ENCODE measurements around the gene DAAM1.

GRCh38 chr14:59417311-59417710 lies 228.8 kb downstream of the DAAM1 start:
- no peak for TF ChIP-seq JUND (IDR thresholded peaks at IDR 0.05)
- TF ChIP-seq, protein P1, sequence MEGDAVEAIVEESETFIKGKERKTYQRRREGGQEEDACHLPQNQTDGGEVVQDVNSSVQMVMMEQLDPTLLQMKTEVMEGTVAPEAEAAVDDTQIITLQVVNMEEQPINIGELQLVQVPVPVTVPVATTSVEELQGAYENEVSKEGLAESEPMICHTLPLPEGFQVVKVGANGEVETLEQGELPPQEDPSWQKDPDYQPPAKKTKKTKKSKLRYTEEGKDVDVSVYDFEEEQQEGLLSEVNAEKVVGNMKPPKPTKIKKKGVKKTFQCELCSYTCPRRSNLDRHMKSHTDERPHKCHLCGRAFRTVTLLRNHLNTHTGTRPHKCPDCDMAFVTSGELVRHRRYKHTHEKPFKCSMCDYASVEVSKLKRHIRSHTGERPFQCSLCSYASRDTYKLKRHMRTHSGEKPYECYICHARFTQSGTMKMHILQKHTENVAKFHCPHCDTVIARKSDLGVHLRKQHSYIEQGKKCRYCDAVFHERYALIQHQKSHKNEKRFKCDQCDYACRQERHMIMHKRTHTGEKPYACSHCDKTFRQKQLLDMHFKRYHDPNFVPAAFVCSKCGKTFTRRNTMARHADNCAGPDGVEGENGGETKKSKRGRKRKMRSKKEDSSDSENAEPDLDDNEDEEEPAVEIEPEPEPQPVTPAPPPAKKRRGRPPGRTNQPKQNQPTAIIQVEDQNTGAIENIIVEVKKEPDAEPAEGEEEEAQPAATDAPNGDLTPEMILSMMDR (IDR thresholded peaks at IDR 0.05) = no peak
